ENCODE measurements around the gene POLA2. TPM values are rescaled to one million over a fixed set of nuclear protein-coding genes. Genes with fewer than 3 reads are reported as not detected.

Gene POLA2
- polyA plus RNA-seq, 2 of the 4 experiments (the other 2 are of a cell fraction) = 34.5 to 52.3 TPM

GRCh38 chr11:65241134-65241533 is 20.6 kb upstream of the POLA2 start:
- no peak for ATAC-seq
- no peaks in the 10 kb centered on the region; the same call in 2 of the 3 replicates for H3K9me3 ChIP-seq
- no peak for FAIRE-seq
- ChIA-PET CTCF (no interaction called here), POLR2A (no interaction called here)
- H3K4me3 ChIP-seq = no peak overlapping the region
- no peak overlapping the region for H3K27ac ChIP-seq
- 76% methylated on average over 5 of the region's 5 CpGs for WGBS (ENCODE audit: missing lambda C conversion rate)
- H3K4me1 ChIP-seq = no peaks in the 10 kb centered on the region
- H3K4me2 ChIP-seq = no peak overlapping the region
- TF ChIP-seq REST (IDR thresholded peaks at IDR 0.05) = no peak
- TF ChIP-seq POLR2AphosphoS2 (conservative IDR thresholded peaks at IDR 0.05; ENCODE audit: low read length) = no peak
- no peak for TF ChIP-seq ATOH8 (CRISPR knock-in tag; IDR thresholded peaks at IDR 0.05; ENCODE audit: low read depth)
- TF ChIP-seq GATA3 (IDR thresholded peaks at IDR 0.05; ENCODE audit: borderline replicate concordance) = no peak
- no peak for TF ChIP-seq SREBF2 (IDR thresholded peaks at IDR 0.05)
- no peak for TF ChIP-seq BCL3 (IDR thresholded peaks at IDR 0.05)
- TF ChIP-seq CHD2 (IDR thresholded peaks at IDR 0.05; ENCODE audit: low read length, partially characterized antibody) = no peak
- TF ChIP-seq FOSB (CRISPR knock-in tag; IDR thresholded peaks at IDR 0.05) = no peak
- DNase-seq (ENCODE audit: low read depth in 1 of 2, low spot score in 1 of 2) = no peak

GRCh38 chr11:65241692-65242091 is 20.1 kb upstream of the POLA2 start:
- ChIA-PET POLR2A (interaction anchor here (0.6 kb wide), 1 partner anchor 266 kb away, joined by 4 read pairs; no protein-coding TSS in a partner anchor), CTCF (no interaction called here)
- Histone ChIP-seq H3K27ac (no peak overlapping the region), H3K4me3 (no peak overlapping the region), H3K4me2 (no peak overlapping the region), H3K4me1 (no peaks in the 10 kb centered on the region), H3K9me3 (no peaks in the 10 kb centered on the region; the same call in 2 of the 3 replicates)
- no peak for ATAC-seq
- FAIRE-seq = no peak
- DNase-seq (ENCODE audit: low read depth in 1 of 2, low spot score in 1 of 2) = no peak
- TF ChIP-seq RNF2 (IDR thresholded peaks at IDR 0.05; ENCODE audit: borderline replicate concordance, low read depth) (no peak), FOSL2 (IDR thresholded peaks at IDR 0.05) (no peak), FOSL2 (CRISPR knock-in tag; IDR thresholded peaks at IDR 0.05) (no peak), JUNB (IDR thresholded peaks at IDR 0.05) (no peak), MAX (IDR thresholded peaks at IDR 0.05) (no peak), MAZ (IDR thresholded peaks at IDR 0.05; ENCODE audit: borderline replicate concordance, low read depth, low read length) (no peak), NPAS2 (CRISPR knock-in tag; IDR thresholded peaks at IDR 0.05; ENCODE audit: borderline replicate concordance) (no peak)

GRCh38 chr11:65242389-65242788 is 19.4 kb upstream of the POLA2 start:
- no peaks in the 10 kb centered on the region for H3K4me1 ChIP-seq
- H3K4me3 ChIP-seq = no peak overlapping the region
- FAIRE-seq (no peak), ATAC-seq (no peak), DNase-seq (ENCODE audit: low read depth in 1 of 2, low spot score in 1 of 2) (no peak)
- 74% methylated on average over 6 of the region's 6 CpGs for WGBS (ENCODE audit: missing lambda C conversion rate)
- ChIA-PET CTCF (interaction anchor here (1.2 to 76.3 kb wide), 2 partner anchors 21 to 73 kb away, joined by 3 to 3090 read pairs; partner anchors contain the start of genes CDC42EP2, DPF2 and TIGD3), POLR2A (no interaction called here)
- H3K27ac ChIP-seq = no peak overlapping the region
- no peak overlapping the region for H3K4me2 ChIP-seq
- TF ChIP-seq PBX3 (IDR thresholded peaks at IDR 0.05) = no peak
- no peak for TF ChIP-seq ZC3H11A (IDR thresholded peaks at IDR 0.05)
- no peak for TF ChIP-seq JUN (IDR thresholded peaks at IDR 0.05)
- H3K9me3 ChIP-seq = no peaks in the 10 kb centered on the region; the same call in 2 of the 3 replicates

Measured in A549 (cell line).